ENCODE measurements around the gene PDE10A.

The PDE10A gene

DNA sequence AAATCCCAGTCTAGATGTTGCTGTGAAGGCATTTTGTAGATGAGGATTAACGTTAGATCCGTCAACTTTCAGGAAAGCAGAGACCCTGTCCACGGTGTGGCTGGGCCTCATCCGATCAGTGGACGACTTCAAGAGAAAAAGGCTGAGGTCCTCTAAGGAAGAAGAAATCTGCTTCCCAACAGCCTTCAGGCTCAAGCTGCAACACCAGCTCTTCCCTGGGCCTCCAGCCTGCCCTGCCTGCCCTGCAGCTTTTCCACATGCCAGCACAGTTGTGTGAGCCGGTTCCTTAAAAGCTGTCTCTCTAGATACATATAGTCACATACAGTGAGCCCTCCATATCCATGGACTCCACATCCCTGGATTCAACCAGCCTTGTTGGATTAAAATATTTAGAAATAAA, 14.1 kb upstream of the PDE10A start:
- no peak for DNase-seq

DNA sequence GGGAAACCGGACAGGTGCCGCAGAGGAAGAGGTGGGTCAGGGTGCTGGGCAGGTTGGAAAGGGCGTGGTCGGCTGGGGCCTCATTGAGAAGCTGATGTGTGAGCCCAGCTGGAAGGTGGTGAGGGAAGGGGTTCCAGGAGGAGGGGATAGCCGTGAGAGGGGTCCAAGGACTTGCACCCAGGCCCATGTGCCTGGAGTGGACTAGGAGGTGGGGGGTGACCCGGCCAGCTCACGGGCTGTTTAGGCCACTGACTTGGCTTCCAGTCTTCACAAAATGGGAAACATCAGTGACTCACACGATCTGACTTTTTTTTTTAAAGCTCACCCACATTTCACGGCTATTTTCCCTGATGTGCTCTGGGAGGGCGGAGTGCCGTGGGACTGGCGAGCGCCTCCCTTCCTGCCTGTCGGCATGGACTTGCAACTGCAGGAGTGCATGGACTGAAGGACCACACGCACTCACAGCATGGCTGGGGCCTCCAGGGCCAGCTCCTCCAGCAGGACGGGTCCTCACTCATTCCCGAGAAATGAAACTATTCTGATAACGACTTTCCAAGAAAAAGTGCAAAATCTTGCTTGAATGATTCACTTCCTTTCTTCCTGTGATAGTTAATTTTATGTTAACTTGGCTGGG, 13.5 kb upstream of the PDE10A start:
- no peak for DNase-seq

DNA sequence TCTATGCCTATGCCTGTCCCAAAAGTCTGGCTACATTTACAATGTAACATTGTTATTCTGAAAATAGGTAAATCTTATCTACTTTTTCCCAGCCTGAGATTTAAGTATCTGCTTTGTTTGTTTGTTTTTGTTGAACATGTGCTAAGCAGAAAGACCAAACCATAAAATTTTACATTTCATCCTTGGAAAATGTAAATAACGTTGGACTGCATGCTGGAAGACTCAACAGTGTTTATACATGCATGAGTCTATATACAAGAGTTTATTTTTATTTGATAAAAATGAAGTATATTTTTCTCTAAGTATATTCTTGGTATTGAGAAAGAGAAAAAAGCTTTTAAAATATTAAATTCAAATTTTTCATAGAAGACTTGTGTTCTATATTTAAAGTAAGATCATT, 12.1 kb upstream of the PDE10A start:
- DNase-seq, result no peak

DNA sequence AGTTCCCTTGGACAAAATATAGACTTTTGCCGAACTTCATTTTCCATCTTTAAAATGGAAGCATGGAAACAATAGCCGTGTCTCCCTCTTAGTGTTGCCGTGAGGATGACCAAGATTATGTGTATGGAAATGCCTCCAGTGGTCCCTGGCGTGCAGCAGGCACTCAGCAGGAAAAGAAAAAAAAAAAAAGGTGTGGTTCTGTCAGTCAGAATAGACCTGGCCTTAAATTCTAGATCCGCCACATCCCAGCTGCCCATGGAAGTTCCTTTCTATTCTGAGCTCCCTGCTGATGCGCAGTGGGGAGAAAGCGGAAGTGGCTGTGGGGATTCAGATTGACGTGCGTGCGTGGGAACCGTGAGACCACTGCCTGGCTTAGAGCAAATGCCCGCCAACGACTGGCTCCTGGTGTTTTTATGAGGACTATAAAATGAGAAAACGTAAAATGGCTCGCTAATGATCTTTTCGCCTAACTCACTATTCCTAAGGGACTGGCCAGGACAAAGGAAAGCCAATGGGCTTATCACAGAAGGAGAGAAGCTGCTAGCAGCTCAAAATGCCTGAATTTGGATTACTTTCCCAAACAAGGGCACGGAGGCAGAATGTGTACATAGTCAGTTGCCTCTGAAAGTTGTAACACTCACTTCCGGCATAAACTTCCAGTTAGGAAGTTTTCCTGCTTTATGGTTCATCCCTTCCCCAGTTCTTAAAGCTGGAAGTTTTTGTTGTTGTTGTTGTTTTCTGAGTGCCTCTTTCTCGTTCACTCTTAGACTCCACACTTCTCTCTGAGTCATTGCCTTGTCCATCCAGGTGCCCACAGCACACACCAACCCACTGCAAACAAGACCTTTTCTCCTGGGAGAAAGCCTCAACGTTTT, 11.4 kb upstream of the PDE10A start:
- DNase-seq, result no peak

DNA sequence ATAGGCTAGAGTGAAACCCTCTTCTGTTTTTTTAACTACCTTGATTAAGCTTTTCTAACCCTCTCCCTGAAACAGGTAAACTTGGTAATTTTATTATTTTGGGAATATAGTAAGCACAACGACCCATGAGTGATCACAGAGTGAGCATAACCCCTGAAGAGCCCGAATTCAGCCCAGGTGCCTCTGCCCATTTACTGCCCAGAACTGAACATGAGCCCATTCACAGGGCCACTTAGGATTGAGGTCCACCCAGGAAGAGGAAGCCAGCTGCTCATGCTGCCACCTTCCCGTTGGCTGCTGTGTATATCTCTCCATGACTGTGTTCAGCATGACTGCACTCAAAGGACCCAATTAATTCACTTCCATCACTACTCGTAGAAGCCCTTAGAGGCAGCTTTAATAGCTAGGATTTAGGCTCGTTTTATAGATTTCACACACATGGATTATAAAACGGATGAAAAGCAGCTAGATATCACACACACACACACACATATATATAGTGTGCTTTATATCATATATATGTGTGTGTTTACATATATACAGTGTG, 8.3 kb upstream of the PDE10A start:
- DNase-seq, result no peak

DNA sequence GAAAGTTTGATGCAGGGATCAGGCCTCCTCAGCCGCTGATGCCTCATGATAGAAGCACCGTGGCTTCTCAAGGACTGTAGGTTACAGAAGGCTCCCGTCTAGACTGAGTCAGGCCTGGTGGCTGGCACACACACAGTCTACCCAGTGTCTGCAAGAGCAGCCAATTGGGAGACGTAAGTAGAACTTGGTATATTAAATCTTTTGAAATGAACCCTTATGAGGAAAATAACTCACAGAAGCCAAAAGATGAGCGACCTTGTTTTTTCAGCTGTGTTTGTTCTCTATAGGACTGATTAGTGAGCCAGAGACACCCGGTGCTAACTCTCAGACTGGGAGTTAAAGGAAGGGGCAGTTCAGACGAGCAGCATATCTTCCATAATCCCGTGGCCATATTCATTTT, 5.9 kb upstream of the PDE10A start:
- no peak for DNase-seq

DNA sequence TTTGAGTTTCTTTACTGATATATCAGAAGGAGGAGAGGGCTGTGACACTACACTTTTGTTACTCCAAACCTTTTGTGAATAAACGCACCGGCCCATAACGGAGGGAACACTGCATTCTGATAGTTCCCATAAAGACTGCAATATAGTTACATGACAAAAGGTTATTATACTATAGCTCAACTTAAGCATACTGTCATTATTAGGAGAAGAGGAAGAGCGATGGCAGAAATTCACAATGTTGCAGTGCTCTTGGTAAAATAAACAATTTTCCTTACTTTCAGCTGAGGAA, 2.3 kb upstream of the PDE10A start:
- DNase-seq, result no peak

- no peak for DNase-seq
Observed at GRCh38 chr6:165664559-165665383, 1.7 kb upstream of the PDE10A start.

DNA sequence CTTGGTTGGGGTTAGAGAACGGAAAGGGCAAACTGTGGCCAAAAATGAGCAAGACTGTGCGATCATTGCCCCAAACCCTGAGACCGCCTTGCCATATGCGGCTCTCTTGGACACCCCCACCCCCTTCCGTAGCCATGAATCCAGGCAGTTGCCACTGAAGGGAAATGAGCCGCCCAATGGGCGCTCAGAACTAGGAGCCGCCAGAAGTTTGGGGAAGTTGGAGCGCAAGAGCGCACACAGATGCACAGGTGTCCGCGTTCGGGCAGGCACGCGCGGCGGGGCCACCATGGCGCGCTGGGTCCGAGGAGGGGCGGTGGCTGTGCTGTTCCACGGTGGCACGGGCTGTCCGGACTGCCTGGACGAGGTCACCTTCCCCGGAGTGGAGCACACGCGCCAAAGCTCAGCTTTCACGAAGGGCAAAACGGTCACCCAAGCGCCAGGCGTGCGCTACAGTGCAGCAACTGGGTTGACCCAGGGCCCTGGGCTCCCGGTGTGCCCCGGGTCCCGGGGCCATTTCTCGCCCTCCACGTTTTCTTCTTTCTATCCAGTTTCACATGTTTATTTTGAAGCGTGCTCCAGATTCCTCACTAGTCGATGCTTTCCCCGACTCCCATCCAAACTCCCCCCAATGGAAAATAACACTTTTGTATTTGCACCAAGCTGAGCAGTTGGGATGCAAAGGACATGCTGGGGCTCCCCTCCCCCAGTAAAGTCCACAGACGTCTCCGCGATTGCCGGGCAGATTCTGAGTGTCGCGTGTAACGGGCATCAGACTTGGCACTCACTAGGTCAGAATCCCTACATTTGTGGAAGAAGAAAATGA, 906 bp upstream of the PDE10A start:
- no peak for DNase-seq

DNA sequence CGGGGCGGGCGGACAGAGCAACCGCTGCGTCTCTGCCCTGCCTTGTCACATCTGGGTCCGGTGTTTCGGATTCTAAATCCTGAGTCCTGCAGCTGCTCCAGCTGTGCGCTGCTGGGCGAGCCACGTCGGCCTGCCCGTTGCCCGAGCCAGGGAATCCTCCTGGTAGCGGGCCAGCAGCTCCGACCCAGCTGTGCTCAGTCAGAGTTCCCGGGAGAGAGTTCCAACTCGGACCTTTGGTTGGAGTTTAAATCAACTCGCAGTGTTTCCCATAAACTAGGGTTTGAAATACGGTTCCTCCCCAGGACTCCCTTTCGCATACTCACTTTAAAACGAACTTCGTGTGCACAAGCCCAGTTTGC, 315 bp upstream of the PDE10A start:
- DNase-seq, result no peak

- no peak for DNase-seq
Observed at GRCh38 chr6:165662041-165662748, 846 bp downstream of the PDE10A start.

DNA sequence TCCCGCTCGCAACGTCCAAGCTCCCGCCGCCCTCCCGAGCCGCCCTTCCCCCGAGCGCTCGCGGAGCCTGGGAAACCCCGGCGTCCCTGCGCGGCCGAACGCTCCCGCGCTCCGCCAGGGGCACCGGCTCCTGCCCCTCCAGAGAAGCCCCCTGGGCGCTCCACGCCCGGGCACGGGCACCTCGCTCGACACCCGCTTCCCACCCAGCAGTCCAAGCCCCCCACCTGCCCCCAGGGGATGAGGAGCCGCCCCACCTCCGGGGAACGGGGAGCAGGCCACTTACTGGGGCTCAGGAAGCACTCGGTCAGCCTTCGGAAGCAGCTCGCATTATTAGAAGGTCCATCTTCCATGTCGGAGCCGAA, 1.4 kb downstream of the PDE10A start:
- no peak for DNase-seq

DNA sequence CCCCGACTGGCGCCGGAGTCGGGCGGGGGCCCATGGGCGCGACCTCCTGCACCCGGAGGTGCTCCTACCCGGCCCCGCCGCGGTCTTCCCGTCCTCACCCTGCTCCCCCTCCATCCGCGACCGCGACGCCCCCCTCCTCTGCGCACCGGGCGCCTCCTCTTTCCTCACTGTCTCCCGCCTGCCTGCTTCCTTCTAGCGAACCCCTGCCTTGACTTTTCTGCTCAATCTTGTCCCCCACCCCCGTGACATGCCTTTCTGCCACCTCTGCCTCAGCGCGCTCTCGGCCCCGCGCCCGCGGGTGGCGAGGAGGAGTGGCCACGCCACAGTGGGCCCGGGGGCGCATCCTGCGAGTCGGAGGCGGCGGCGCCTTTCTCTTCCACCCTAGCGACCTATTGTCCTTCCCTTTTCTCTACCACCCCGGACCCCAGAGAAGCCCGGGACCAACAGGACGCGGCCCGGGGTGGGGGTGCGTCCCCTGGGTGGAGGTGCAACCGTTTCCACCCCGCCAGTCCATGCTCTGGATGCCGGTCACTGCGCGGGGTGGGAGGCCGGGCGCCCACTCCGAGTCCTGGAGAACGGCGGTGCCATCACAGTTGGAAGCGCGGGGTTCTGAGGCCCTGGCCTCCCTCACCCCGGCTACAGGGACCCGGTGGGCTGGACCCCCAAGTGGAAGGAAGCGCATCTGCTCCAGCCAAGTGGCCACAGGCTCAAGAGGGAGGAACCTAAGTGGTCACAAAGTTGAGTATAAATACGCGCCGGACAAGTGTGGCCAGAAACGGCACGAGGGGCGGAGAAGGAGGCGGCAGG, 2.0 kb downstream of the PDE10A start:
- DNase-seq, result no peak

GRCh38 chr6:165659945-165660856, 2.8 kb downstream of the PDE10A start:
- no peak for DNase-seq

GRCh38 chr6:165658395-165659058, 4.5 kb downstream of the PDE10A start:
- no peak for DNase-seq

DNA sequence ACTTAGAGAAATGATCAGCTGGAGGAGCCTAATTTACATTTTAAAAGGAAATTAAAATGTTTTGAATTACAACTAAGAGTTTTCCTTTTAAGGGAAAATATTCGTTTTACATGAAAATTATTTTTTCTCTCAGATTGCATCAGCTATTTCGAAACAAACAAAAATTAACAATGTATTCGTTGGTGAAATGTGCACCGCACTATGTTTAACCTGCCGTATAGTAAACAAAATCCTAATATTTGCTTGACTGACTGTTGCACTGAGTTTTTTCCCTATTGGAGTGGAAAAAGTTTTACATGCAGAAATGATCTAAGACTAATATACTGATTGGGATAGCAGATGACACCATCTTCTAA, 5.7 kb downstream of the PDE10A start:
- DNase-seq, result no peak

DNA sequence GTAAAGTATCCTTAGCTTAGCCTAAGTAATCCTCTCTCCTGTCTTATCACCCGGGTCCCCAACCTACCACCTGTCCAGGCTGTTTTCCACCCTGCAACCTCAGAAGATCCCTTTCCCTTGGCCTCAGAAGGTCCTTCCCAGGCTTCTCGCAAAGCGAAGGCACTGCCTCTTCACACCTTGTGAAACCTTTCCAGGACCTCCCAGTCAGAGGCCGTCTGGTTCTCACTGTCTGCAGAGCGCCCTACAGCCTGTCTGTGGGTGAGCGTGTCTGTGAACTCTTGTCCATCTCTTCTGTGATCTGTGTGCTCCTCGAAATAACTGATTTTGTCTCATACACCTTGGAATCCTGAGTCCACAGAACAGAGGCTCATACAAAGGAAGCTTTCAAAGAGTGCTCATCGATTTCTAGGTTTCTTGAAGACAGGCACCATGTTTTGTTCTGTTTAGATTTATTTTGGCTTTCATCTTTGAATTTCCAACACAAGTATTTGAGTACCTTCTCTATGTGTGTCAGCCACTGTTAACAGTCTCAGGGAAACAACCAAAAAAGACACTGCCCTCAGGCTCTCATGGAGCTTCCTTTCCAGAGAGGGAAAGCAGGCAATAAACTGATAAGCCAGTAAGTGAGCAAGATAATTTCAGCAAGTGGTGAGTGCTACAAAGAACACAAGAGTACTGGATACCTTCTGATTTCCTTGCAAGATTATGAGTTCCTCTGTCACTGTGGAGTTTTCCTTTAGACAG, 6.3 kb downstream of the PDE10A start:
- DNase-seq, result no peak

GRCh38 chr6:165655191-165655590, 7.8 kb downstream of the PDE10A start:
- no peak for DNase-seq

DNA sequence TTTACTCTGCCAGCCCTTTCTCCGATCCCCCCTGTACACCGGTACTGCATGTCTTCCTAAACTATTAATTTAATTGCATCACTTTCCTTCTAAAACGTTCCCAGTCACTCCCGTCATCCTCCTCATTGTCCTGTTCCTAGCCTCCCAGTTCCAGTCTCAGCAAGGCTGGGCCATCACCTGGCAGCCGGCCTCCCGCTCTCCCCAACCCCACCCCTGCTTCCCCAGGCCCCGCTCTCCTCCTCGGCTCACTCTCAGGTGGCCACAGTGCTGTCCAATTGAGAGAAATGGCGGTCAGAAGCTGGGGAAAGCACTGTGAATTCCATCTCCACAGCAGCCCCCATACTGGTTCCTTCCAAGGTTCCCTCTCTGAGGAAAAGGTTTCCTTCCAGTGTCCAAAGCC, 8.9 kb downstream of the PDE10A start:
- no peak for DNase-seq

Data from SIG-M5 (cell line).